Panc1 (cell line): Measurements from ENCODE around the gene FAM50A. TPM values are rescaled to one million over a fixed set of nuclear protein-coding genes. Genes with fewer than 3 reads are reported as not detected.

Source experiments
- ATAC-seq: fragments of 200-7000 bp; cut with Tn5 transposase; 2 replicates; pipeline ENCODE4 v1.9.1; 2020; ENCODE audit warnings: mild to moderate bottlenecking, moderate library complexity
- BruUV-seq: library from RNA; stranded (reverse); fragments of 400-500 nt; replicated peaks from 2 replicates; lab custom pipeline; 2021; lab: Mats Ljungman, UMichigan
- CTCF ChIA-PET: fragments of 300-600 bp; sonication (Branson Sonifier 250); formaldehyde crosslinking; loops from one replicate; lab custom pipeline; 2022; ENCODE audit warnings: antibody characterized with exemption; lab: Charles Lee
- POLR2A ChIA-PET: fragments of 300-600 bp; sonication (Branson Sonifier 250); formaldehyde crosslinking; loops from one replicate; lab custom pipeline; 2022; ENCODE audit warnings: antibody characterized with exemption; lab: Charles Lee
- DNase-seq: peaks from one replicate; pipeline ENCODE4 v3.0.0-alpha.2; 2010; ENCODE audit warnings: low read depth, low spot score
- H3K27ac ChIP-seq: 2 replicates; pipeline ENCODE4 v1.5.1; 2011; ENCODE audit warnings: mild to moderate bottlenecking, low read length, inconsistent platforms
- H3K27me3 ChIP-seq: fragments of 200-500 bp; sonication (Bioruptor generic); 2 replicates; pipeline ENCODE4 v1.6.0; 2014; ENCODE audit warnings: low read length, inconsistent platforms; ENCODE audit not compliant: control insufficient read depth, insufficient read depth
- H3K36me3 ChIP-seq: fragments of 200-500 bp; sonication (Bioruptor generic); 2 replicates; pipeline ENCODE4 v1.5.1; 2014; ENCODE audit warnings: inconsistent platforms, mild to moderate bottlenecking, low read length, moderate library complexity; ENCODE audit not compliant: control insufficient read depth, insufficient read depth
- H3K4me1 ChIP-seq: 2 replicates; pipeline ENCODE4 v1.5.1; 2011; ENCODE audit warnings: inconsistent platforms, mild to moderate bottlenecking, low read length, moderate library complexity; ENCODE audit not compliant: control insufficient read depth, insufficient read depth
- H3K4me3 ChIP-seq, 2 experiments: 2 replicates each; pipeline ENCODE4 v1.5.1; 2011 to 2012; ENCODE audit warnings: low read depth in 2 of 2, low read length in 2 of 2, mild to moderate bottlenecking in 2 of 2, inconsistent platforms in 1 of 2, moderate library complexity in 1 of 2
- H3K9me3 ChIP-seq: fragments of 200-500 bp; sonication (Bioruptor generic); 2 replicates; pipeline ENCODE4 v1.5.1; 2014; ENCODE audit warnings: low read depth, mild to moderate bottlenecking, inconsistent platforms, low read length, moderate library complexity; ENCODE audit not compliant: control insufficient read depth, insufficient read depth
- CTCF ChIP-seq: fragments of 450-650 bp; IDR thresholded peaks from 2 replicates; pipeline ENCODE4 v1.5.1; 2017; ENCODE audit warnings: mild to moderate bottlenecking
- POLR2AphosphoS5 ChIP-seq: IDR thresholded peaks from 2 replicates; pipeline ENCODE4 v1.6.1; 2012; ENCODE audit warnings: mild to moderate bottlenecking, low read depth, low read length, moderate library complexity
- REST ChIP-seq, 2 experiments: IDR thresholded peaks; 2 replicates each; pipeline ENCODE4 v1.6.1; 2011 to 2012; ENCODE audit warnings: low read depth in 2 of 2, control low read depth in 1 of 2, low read length in 1 of 2, mild to moderate bottlenecking in 1 of 2, moderate library complexity in 1 of 2; ENCODE audit not compliant: insufficient read depth in 1 of 2
- SIN3A ChIP-seq: IDR thresholded peaks from 2 replicates; pipeline ENCODE4 v1.6.1; 2012; ENCODE audit warnings: low read depth, mild to moderate bottlenecking, low read length, moderate library complexity, borderline replicate concordance; ENCODE audit not compliant: insufficient read depth
- TCF7L2 ChIP-seq: IDR thresholded peaks from 2 replicates; pipeline ENCODE4 v1.6.1; 2011; ENCODE audit warnings: mild to moderate bottlenecking, low read depth, low read length, inconsistent platforms
- in situ Hi-C: cut with HindIII; loops from 2 replicates; pipeline ENCODE4 v1.10.0; 2016; ENCODE audit warnings: low sequenced_read_pairs, low pct_unique_long_range_greater_than_20kb
- intact Hi-C: fragments of 100-400 bp; cut with micrococcal nuclease; formaldehyde crosslinking; loops from one replicate; pipeline ENCODE4 v1.10.0; 2022; ENCODE audit not compliant: unreplicated experiment
- total RNA-seq: library from RNA; stranded (reverse); gene quantifications from one replicate; pipeline ENCODE4 v1.2.1, GENCODE V29; 2021; ENCODE audit not compliant: unreplicated experiment

FAM50A gene
- total RNA-seq, 1 experiment from 2014 or later = 225 TPM

- Histone ChIP-seq H3K4me3 (peak within 1 kb of the TSS; percentile 78 to 89), H3K4me1 (peaks cover 5% of the 10 kb centered on the region), H3K36me3 (no peaks in the 10 kb centered on the region), H3K27ac (peak within 1 kb of the TSS; percentile 85), H3K9me3 (no peaks in the 10 kb centered on the region), H3K27me3 (no peaks in the 10 kb centered on the region)
- ChIA-PET CTCF (no interaction called here), POLR2A (no interaction called here)
- ATAC-seq = peak; percentile 80
- in situ Hi-C loops = no loop called here
- TF ChIP-seq TCF7L2 (no peak), POLR2AphosphoS5 (peak; percentile 59; the same call in 1 of the 2 replicates), SIN3A (peak; percentile 85; the same call in 1 of the 2 replicates)
- no peak for DNase-seq
- intact Hi-C loops = no loop called here
- TSS peak; percentile 68 for BruUV-seq
These were observed 14.4 kb downstream of the FAM50A start, which contains the start of gene PLXNA3 for GRCh38 chrX:154458116-154458953. Gene PLXNA3 (plus strand): TSS chrX:154458281. CDS start chrX:154460184, 1,903 bp downstream.

GRCh38 chrX:154458954-154459778 lies 15.2 kb downstream of the FAM50A start:
- in situ Hi-C loops (no loop called here), intact Hi-C loops (no loop called here)
- POLR2A ChIA-PET = no interaction called here
- Histone ChIP-seq H3K36me3 (no peaks in the 10 kb centered on the region), H3K4me3 (peak overlapping the region; percentile 78 to 89), H3K9me3 (no peaks in the 10 kb centered on the region), H3K27me3 (no peaks in the 10 kb centered on the region), H3K4me1 (peaks cover 5% of the 10 kb centered on the region), H3K27ac (peak overlapping the region; percentile 85)
- CTCF ChIA-PET = interaction anchor here (0.6 to 0.9 kb wide), 2 partner anchors 18 to 35 kb away, joined by 3 to 6 read pairs; no protein-coding TSS in a partner anchor
- BruUV-seq = no TSS peak
- DNase-seq = no peak
- TF ChIP-seq TCF7L2 (no peak), REST (IDR thresholded peaks at IDR 0.05; ENCODE audit: insufficient read depth in 1 of 2, low read depth in 2 of 2, low read length in 1 of 2) (no peak), CTCF (no peak), SIN3A (no peak), POLR2AphosphoS5 (no peak)
- ATAC-seq = peak; percentile 77
